ENCODE data around the gene TGM1.
"Not testable (repeated sequence)": the region's sequence is repeated elsewhere in the genome, so short reads cannot be mapped to it uniquely, and the experiment has no call there.

The TGM1 gene

GRCh38 chr14:24203249-24203886, 59.6 kb downstream of the TGM1 start:
- peaks cover 45% of the 10 kb centered on the region for H3K36me3 Mint-ChIP-seq (ENCODE audit: insufficient read depth)
- not testable (repeated sequence) for DNase-seq; ATAC-seq (replicated peaks); H3K27me3 Mint-ChIP-seq; H3K4me3 Mint-ChIP-seq; H3K9me3 Mint-ChIP-seq; H3K27ac Mint-ChIP-seq
- H3K4me1 Mint-ChIP-seq (ENCODE audit: low read depth in 2 of 2), result peaks cover 30 to 36% of the 10 kb centered on the region in 2 donors

- DNase-seq; H3K9me3 Mint-ChIP-seq; H3K27me3 Mint-ChIP-seq; ATAC-seq (replicated peaks); H3K27ac Mint-ChIP-seq; H3K4me3 Mint-ChIP-seq: not testable (repeated sequence)
- Mint-ChIP-seq H3K36me3 (ENCODE audit: insufficient read depth) (peaks cover 40% of the 10 kb centered on the region), H3K4me1 (ENCODE audit: low read depth in 2 of 2) (peaks cover 26 to 32% of the 10 kb centered on the region in 2 donors)
Measured at GRCh38 chr14:24202538-24202937, 60.4 kb downstream of the TGM1 start.
